HG03520 (cell line): ENCODE results near the gene CXCR2.

ENCODE experiments used
- ATAC-seq: cut with Tn5 transposase; IDR thresholded peaks from one replicate; pipeline ENCODE4 v1.9.1; 2021; ENCODE audit warnings: mild to moderate bottlenecking, moderate library complexity; ENCODE audit not compliant: unreplicated experiment

Gene CXCR2

GRCh38 chr2:218180467-218181114 lies 54.8 kb downstream of the CXCR2 start:
- no peak for ATAC-seq

GRCh38 chr2:218184331-218184730 lies 58.5 kb downstream of the CXCR2 start:
- no peak for ATAC-seq

- ATAC-seq: no peak
Measured at GRCh38 chr2:218186355-218186766, 60.5 kb downstream of the CXCR2 start.
